Stimulated activated CD4-positive, alpha-beta T cell treated with anti-CD3 and anti-CD28 coated beads, Interleukin-15, amount 100 ng/mL, for 24 hours (primary cell): ENCODE data around the gene AFF1.
A peak's percentile ranks its signal among the peaks of the same experiment; 100 is the strongest.
"Not testable (repeated sequence)": the region's sequence is repeated elsewhere in the genome, so short reads cannot be mapped to it uniquely, and the experiment has no call there.

Experiments
- DNase-seq: peaks from one replicate; pipeline ENCODE4 v3.0.0-alpha.2; 2020

The AFF1 gene

GRCh38 chr4:87058356-87059073 is 123.7 kb downstream of the AFF1 start:
- peak; percentile 63 for DNase-seq

GRCh38 chr4:87060957-87061356 is 126.1 kb downstream of the AFF1 start:
- DNase-seq: peak; percentile 19

GRCh38 chr4:87065021-87065420 is 130.2 kb downstream of the AFF1 start:
- no peak for DNase-seq

- no peak for DNase-seq
Observed at GRCh38 chr4:87066403-87067123, 131.8 kb downstream of the AFF1 start.

- DNase-seq: no peak
Observed at GRCh38 chr4:87067124-87067885, 132.5 kb downstream of the AFF1 start.

- no peak for DNase-seq
Observed at GRCh38 chr4:87068583-87069021, 133.8 kb downstream of the AFF1 start.

GRCh38 chr4:87069037-87069742 is 134.4 kb downstream of the AFF1 start:
- DNase-seq: no peak

GRCh38 chr4:87071401-87071800 is 136.6 kb downstream of the AFF1 start:
- no peak for DNase-seq

- DNase-seq: not testable (repeated sequence)
Observed at GRCh38 chr4:87072545-87072944, 137.7 kb downstream of the AFF1 start.

- peak; percentile 81 for DNase-seq
Observed at GRCh38 chr4:87073199-87074120, 138.6 kb downstream of the AFF1 start.

GRCh38 chr4:87074121-87074488 is 139.3 kb downstream of the AFF1 start:
- DNase-seq: peak; percentile 13

- no peak for DNase-seq
Observed at GRCh38 chr4:87075876-87076275, 141.1 kb downstream of the AFF1 start.

GRCh38 chr4:87076690-87077358 is 142.0 kb downstream of the AFF1 start:
- DNase-seq: no peak

GRCh38 chr4:87077914-87078585 is 143.2 kb downstream of the AFF1 start:
- no peak for DNase-seq

GRCh38 chr4:87078987-87079486 is 144.2 kb downstream of the AFF1 start:
- no peak for DNase-seq

GRCh38 chr4:87079967-87080366 is 145.2 kb downstream of the AFF1 start:
- no peak for DNase-seq

GRCh38 chr4:87080462-87080861 is 145.7 kb downstream of the AFF1 start:
- DNase-seq: no peak

GRCh38 chr4:87081826-87082225 is 147.0 kb downstream of the AFF1 start:
- DNase-seq: no peak

- not testable (repeated sequence) for DNase-seq
Observed at GRCh38 chr4:87085732-87086131, 150.9 kb downstream of the AFF1 start.

- DNase-seq: no peak
Observed at GRCh38 chr4:87086143-87086805, 151.5 kb downstream of the AFF1 start.
